RPMI7951 (cell line): ENCODE data around the gene CCR3. TPM values are rescaled to one million over a fixed set of nuclear protein-coding genes. Genes with fewer than 3 reads are reported as not detected.

Experiments used
- DNase-seq: peaks from one replicate; pipeline ENCODE4 v3.0.0-alpha.2; 2012; ENCODE audit warnings: low read depth
- total RNA-seq: library from RNA; depleted of rRNA; stranded (reverse); fragments of >200 nt; shearing (Covaris generic); gene quantifications from 2 replicates; pipeline ENCODE4 v1.2.3, GENCODE V29; 2014; rRNA removed

CCR3 gene
- total RNA-seq, 1 experiment from 2014 or later: not detected

DNA sequence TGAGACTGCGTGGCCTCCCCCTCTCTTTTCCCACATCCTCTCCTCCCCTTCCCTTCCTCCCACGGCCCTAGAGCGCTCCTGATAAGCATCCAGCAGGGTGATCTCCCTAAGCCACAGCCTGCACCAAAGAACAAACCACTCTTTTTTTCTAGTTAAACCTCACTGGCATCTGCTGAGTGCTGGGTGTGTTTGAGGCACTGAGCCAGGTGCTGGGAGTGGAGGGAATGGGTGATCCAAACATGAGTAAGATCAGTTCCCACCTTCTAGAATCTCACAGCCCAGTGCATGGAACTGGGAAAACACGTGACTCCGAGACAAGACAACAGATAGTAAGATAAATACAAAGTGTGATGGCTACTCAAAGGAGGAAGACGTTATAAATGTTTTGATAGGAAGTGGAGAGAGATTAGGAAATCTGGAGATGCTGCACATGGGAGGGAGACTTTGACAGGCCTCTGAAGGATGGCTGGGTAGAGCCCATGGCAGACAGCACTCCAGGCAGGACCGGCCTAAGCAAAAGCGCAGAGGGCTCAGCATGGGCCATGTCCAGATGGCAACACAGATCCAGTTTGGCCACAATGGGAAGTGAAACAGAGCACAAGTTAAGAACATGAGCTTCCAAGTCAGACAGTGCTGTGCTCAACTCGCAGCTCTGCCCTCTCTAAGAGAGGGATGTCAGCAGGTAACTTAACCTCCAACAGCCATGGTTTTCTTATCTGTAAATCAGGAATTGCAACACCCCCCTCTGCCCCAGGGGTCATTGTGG, 55.6 kb downstream of the CCR3 start:
- DNase-seq: peak; percentile 91

GRCh38 chr3:46298871-46299607, 56.8 kb downstream of the CCR3 start:
- DNase-seq: no peak

GRCh38 chr3:46299608-46300460, 57.6 kb downstream of the CCR3 start:
- DNase-seq: no peak

DNA sequence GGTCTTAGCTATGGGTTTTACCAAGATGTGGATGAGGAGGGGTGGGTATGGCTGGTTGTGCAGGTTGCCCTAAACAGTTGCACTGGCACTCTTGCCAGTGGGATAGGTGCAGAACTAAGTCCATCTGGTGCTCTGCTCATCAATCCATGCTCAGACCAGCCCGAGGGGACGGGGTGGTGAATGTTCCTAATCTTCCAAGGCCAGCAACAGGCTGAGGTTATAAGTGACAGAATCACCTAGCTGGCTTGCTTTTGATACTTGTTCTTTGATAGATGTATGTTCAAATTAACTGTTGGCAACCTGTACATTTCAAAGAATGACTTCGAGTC, 58.2 kb downstream of the CCR3 start:
- DNase-seq: no peak

DNA sequence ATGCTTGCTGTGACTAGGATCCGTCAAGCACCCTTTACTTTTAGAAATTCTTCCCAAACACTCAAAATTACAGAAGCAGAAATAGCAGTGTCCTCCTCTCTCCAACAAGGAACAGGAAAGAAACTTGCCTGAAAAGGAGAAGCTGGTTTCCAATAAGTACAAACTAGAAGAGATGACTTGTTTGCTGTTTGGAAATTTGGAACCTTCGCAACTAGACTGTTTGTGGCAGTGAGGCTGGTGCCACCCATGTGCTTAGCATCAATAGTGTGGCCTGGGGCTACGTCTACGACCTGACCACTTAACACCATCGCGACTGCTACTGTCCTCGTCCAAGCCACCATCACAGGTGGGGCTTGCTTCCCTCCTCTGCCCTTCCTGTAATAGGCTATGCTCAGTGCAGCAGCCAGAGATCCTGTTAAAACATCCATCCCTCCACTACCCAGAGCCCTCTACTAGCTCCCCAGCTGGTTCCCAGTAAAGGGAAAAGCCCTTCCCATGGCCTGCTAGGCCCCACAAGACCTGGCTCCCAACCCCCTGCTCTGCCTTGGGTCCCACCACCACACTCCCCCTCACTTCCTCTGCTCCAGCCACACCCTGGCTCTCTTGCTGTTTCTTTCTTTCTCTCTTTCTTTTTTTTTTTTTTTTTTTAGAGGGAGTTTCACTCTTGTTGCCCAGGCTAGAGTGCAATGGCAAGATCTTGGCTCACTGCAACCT, 59.0 kb downstream of the CCR3 start:
- no peak for DNase-seq

GRCh38 chr3:46303240-46303639, 61.0 kb downstream of the CCR3 start:
- no peak for DNase-seq

- no peak for DNase-seq
Observed at GRCh38 chr3:46304739-46305138, 62.5 kb downstream of the CCR3 start.

DNA sequence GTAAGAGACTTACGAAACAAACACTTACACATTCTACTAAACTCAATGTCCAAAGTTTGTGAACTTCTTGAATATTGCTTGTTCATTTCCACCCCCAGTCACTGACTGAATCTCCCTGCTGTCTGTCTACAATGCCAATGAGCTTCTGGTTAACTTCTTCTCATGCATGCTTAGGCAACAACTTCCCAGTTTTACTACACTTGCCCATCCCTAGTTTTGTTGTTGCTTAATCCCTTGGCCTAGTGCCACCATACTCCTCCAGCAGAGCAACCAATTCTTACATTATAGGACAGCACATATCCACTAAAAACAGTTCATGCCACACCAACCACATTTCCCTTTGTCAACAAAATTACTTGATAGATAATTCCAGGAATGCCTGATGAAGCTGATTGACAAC, 70.7 kb downstream of the CCR3 start:
- DNase-seq: peak; percentile 18

- no peak for DNase-seq
Observed at GRCh38 chr3:46314517-46314916, 72.3 kb downstream of the CCR3 start.

DNA sequence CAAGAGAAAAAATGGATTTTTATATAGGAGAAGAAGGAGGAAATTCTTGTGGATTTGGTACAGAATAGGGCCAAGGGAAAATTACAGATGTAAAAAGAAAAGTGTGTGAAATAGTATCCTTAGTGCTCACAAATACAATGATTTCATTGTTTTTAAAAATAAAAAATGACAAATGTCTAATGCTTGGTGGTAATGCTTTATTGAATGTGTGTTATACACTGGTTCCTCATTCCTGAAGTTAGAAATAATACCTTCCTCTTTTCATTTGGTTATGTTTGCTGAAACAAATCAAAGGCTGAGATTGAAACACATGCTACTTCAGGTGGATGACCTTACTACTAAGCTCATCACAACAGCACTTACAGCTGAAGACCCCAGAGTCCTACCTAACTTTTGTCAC, 73.9 kb downstream of the CCR3 start:
- no peak for DNase-seq

Other genes starting within 250 kb of the CCR3 start
- gene FYCO1, start 246.6 kb upstream of the CCR3 start, total RNA-seq: 6.4 and 6.6 TPM in 2 replicates
- not detected in 2 replicates for gene XCR1, start 215.0 kb upstream of the CCR3 start, total RNA-seq
- 0.36 and 0.59 TPM in 2 replicates for gene CCR1, start 34.1 kb upstream of the CCR3 start, total RNA-seq
- not detected in 2 replicates for gene CCR2, start 111.7 kb downstream of the CCR3 start, total RNA-seq
- gene CCR5, start 128.5 kb downstream of the CCR3 start, total RNA-seq: not detected in 2 replicates
- 2.8 and 6.1 TPM in 2 replicates for gene CCRL2, start 164.8 kb downstream of the CCR3 start, total RNA-seq
- gene LTF, start 222.4 kb downstream of the CCR3 start, total RNA-seq: 0.49 and 0.72 TPM in 2 replicates